Kasumi-1 (cell line): ENCODE measurements around the gene NDUFA8.

Experiments used
- DNase-seq, 2 experiments: peaks; one replicate each; lab custom pipeline; 2025; lab: John Stamatoyannopoulos, UW

NDUFA8 gene

GRCh38 chr9:122134822-122135528 is 24.6 kb downstream of the NDUFA8 start:
- no peak for DNase-seq

- DNase-seq = no peak
These were observed 25.5 kb downstream of the NDUFA8 start for GRCh38 chr9:122133984-122134535.

GRCh38 chr9:122133263-122133983 is 26.2 kb downstream of the NDUFA8 start:
- no peak for DNase-seq

- DNase-seq = no peak
These were observed 27.0 kb downstream of the NDUFA8 start for GRCh38 chr9:122132539-122132938.

- DNase-seq = no peak
These were observed 28.1 kb downstream of the NDUFA8 start for GRCh38 chr9:122131401-122132001.

GRCh38 chr9:122130837-122131236 is 28.7 kb downstream of the NDUFA8 start:
- DNase-seq = no peak

- DNase-seq = no peak
These were observed 29.6 kb downstream of the NDUFA8 start for GRCh38 chr9:122129969-122130368.

GRCh38 chr9:122128969-122129343 is 30.6 kb downstream of the NDUFA8 start:
- no peak for DNase-seq

- DNase-seq = no peak
These were observed 31.3 kb downstream of the NDUFA8 start for GRCh38 chr9:122128007-122128968.

- peak in 1 of 2 experiments; percentile 4 for DNase-seq
These were observed 32.2 kb downstream of the NDUFA8 start for GRCh38 chr9:122127396-122127798.

GRCh38 chr9:122126331-122127261 is 33.0 kb downstream of the NDUFA8 start:
- peak; percentile 21 to 40 for DNase-seq

GRCh38 chr9:122125509-122126330 is 33.9 kb downstream of the NDUFA8 start:
- no peak for DNase-seq

- DNase-seq = peak; percentile 66 to 77
These were observed 34.4 kb downstream of the NDUFA8 start for GRCh38 chr9:122125158-122125508.

- no peak for DNase-seq
These were observed 35.1 kb downstream of the NDUFA8 start for GRCh38 chr9:122124528-122124927.

- no peak for DNase-seq
These were observed 35.5 kb downstream of the NDUFA8 start for GRCh38 chr9:122124048-122124447.

GRCh38 chr9:122122903-122123632 is 36.5 kb downstream of the NDUFA8 start:
- DNase-seq = peak; percentile 36 to 47

GRCh38 chr9:122122468-122122867 is 37.1 kb downstream of the NDUFA8 start:
- DNase-seq = no peak

GRCh38 chr9:122121931-122122330 is 37.6 kb downstream of the NDUFA8 start:
- no peak for DNase-seq

GRCh38 chr9:122121391-122121790 is 38.2 kb downstream of the NDUFA8 start:
- no peak for DNase-seq
